ENCODE data around the gene AFAP1. TPM values are rescaled to one million over a fixed set of nuclear protein-coding genes. Genes with fewer than 3 reads are reported as not detected.

Gene AFAP1
- total RNA-seq, 4 donors from 2014 or later = 15.8 to 42.9 (median 31.3) TPM

- DNase-seq = no peak
- Histone ChIP-seq H3K4me3 (no peak overlapping the region), H3K27me3 (no peaks in the 10 kb centered on the region), H3K36me3 (peaks cover 0 to 45% (median 0%) of the 10 kb centered on the region in 3 donors), H3K27ac (no peak overlapping the region), H3K9me3 (no peaks in the 10 kb centered on the region), H3K4me1 (peaks cover 0 to 6% (median 0%) of the 10 kb centered on the region in 4 donors)
- no peak for TF ChIP-seq POLR2A (IDR thresholded peaks at IDR 0.05)
- no peak for TF ChIP-seq CTCF (IDR thresholded peaks at IDR 0.05)
Observed at GRCh38 chr4:7760228-7760627, 179.4 kb downstream of the AFAP1 start.

- no peaks in the 10 kb centered on the region for H3K27me3 ChIP-seq
- TF ChIP-seq POLR2A (IDR thresholded peaks at IDR 0.05) (no peak), CTCF (IDR thresholded peaks at IDR 0.05) (no peak)
Observed at GRCh38 chr4:7759635-7760034, 180.0 kb downstream of the AFAP1 start.

GRCh38 chr4:7759216-7759615 is 180.4 kb downstream of the AFAP1 start:
- no peak for DNase-seq
- peaks cover 0 to 36% (median 0%) of the 10 kb centered on the region in 3 donors for H3K36me3 ChIP-seq
- H3K9me3 ChIP-seq = no peaks in the 10 kb centered on the region
- H3K27ac ChIP-seq = no peak overlapping the region
- H3K4me3 ChIP-seq = no peak overlapping the region
- H3K4me1 ChIP-seq = peaks cover 0 to 6% (median 0%) of the 10 kb centered on the region in 4 donors
- no peaks in the 10 kb centered on the region for H3K27me3 ChIP-seq
- TF ChIP-seq POLR2A (IDR thresholded peaks at IDR 0.05) (no peak), CTCF (IDR thresholded peaks at IDR 0.05) (no peak)

More at GRCh38 chr4:7759635-7760034, 180.0 kb downstream of the AFAP1 start:
- no peak overlapping the region for H3K4me3 ChIP-seq
- H3K27ac ChIP-seq = no peak overlapping the region
- no peaks in the 10 kb centered on the region for H3K9me3 ChIP-seq
- DNase-seq = no peak
- H3K4me1 ChIP-seq = peaks cover 0 to 6% (median 0%) of the 10 kb centered on the region in 4 donors
- H3K36me3 ChIP-seq = peaks cover 0 to 39% (median 0%) of the 10 kb centered on the region in 3 donors

- Histone ChIP-seq H3K4me3 (no peak overlapping the region), H3K27ac (no peak overlapping the region), H3K4me1 (peaks cover 0 to 6% (median 0%) of the 10 kb centered on the region in 4 donors), H3K36me3 (peaks cover 0 to 28% (median 0%) of the 10 kb centered on the region in 3 donors), H3K27me3 (no peaks in the 10 kb centered on the region), H3K9me3 (no peaks in the 10 kb centered on the region)
- no peak for TF ChIP-seq CTCF (IDR thresholded peaks at IDR 0.05)
- no peak for TF ChIP-seq POLR2A (IDR thresholded peaks at IDR 0.05)
- no peak for DNase-seq
Observed at GRCh38 chr4:7758476-7758875, 181.2 kb downstream of the AFAP1 start.

- H3K4me3 ChIP-seq = no peak overlapping the region
- H3K9me3 ChIP-seq = no peaks in the 10 kb centered on the region
- no peaks in the 10 kb centered on the region for H3K27me3 ChIP-seq
- H3K4me1 ChIP-seq = peaks cover 0 to 6% (median 0%) of the 10 kb centered on the region in 4 donors
- no peak overlapping the region for H3K27ac ChIP-seq
- no peak for DNase-seq
- TF ChIP-seq CTCF (IDR thresholded peaks at IDR 0.05) = no peak
- TF ChIP-seq POLR2A (IDR thresholded peaks at IDR 0.05) = no peak
- peaks cover 0 to 21% (median 0%) of the 10 kb centered on the region in 3 donors for H3K36me3 ChIP-seq
Observed at GRCh38 chr4:7757501-7758471, 181.9 kb downstream of the AFAP1 start.

Data from Peyer's patch (tissue), 4 donors.